DND-41 (cell line): ENCODE data around the gene RBPJL.

Source experiments
- ATAC-seq: fragments of 200-7000 bp; cut with Tn5 transposase; 3 replicates; pipeline ENCODE4 v1.9.1; 2021; ENCODE audit warnings: low read depth; ENCODE audit not compliant: insufficient read depth
- DNase-seq: peaks from one replicate; pipeline ENCODE4 v3.0.0-alpha.2; 2020
- H2AFZ ChIP-seq: 2 replicates; pipeline ENCODE4 v1.6.0; 2012; ENCODE audit warnings: low read depth, low read length
- H3K27ac ChIP-seq: 2 replicates; pipeline ENCODE4 v1.5.1; 2012; ENCODE audit warnings: low read length, inconsistent platforms
- H3K27me3 ChIP-seq: fragments of 200-600 bp; sonication (generic); 2 replicates; pipeline ENCODE4 v1.6.0; 2012; ENCODE audit warnings: low read length, mild to moderate bottlenecking, inconsistent platforms; ENCODE audit not compliant: insufficient read depth, poor library complexity
- H3K36me3 ChIP-seq: 2 replicates; pipeline ENCODE4 v1.5.1; 2012; ENCODE audit warnings: low read length, inconsistent platforms; ENCODE audit not compliant: insufficient read depth
- H3K4me1 ChIP-seq: 2 replicates; pipeline ENCODE4 v1.5.1; 2012; ENCODE audit warnings: mild to moderate bottlenecking, low read length; ENCODE audit not compliant: insufficient read depth
- H3K4me2 ChIP-seq: 2 replicates; pipeline ENCODE4 v1.6.0; 2012; ENCODE audit warnings: mild to moderate bottlenecking, moderate library complexity, low read length, inconsistent platforms; ENCODE audit not compliant: insufficient read depth
- H3K4me3 ChIP-seq, 2 experiments: fragments of 200-600 bp in 1 of 2; shearing (Covaris generic) in 1 of 2; 2 replicates each; pipeline ENCODE4 v1.5.1; 2012 to 2016; ENCODE audit warnings: inconsistent platforms in 2 of 2, low read length in 2 of 2, mild to moderate bottlenecking in 2 of 2, low read depth in 1 of 2, moderate library complexity in 1 of 2
- H3K79me2 ChIP-seq: 2 replicates; pipeline ENCODE4 v1.6.0; 2012; ENCODE audit warnings: low read length, inconsistent platforms; ENCODE audit not compliant: insufficient read depth
- H3K9ac ChIP-seq: 2 replicates; pipeline ENCODE4 v1.6.0; 2012; ENCODE audit warnings: low read depth, mild to moderate bottlenecking, inconsistent platforms, low read length, moderate library complexity
- H3K9me3 ChIP-seq: 2 replicates; pipeline ENCODE4 v1.5.1; 2012; ENCODE audit warnings: low read length, moderate library complexity, mild to moderate bottlenecking, inconsistent platforms; ENCODE audit not compliant: insufficient read depth, severe bottlenecking
- H4K20me1 ChIP-seq: 2 replicates; pipeline ENCODE4 v1.6.0; 2012; ENCODE audit warnings: low read length; ENCODE audit not compliant: insufficient read depth
- CTCF ChIP-seq: IDR thresholded peaks from 2 replicates; pipeline ENCODE4 v1.5.1; 2012; ENCODE audit warnings: borderline replicate concordance, low read length, moderate library complexity, mild to moderate bottlenecking; ENCODE audit not compliant: poor library complexity, severe bottlenecking; ENCODE audit errors: extremely low read depth
- EZH2 ChIP-seq: IDR thresholded peaks from 3 replicates; pipeline ENCODE4 v1.6.1; 2012; ENCODE audit warnings: borderline replicate concordance, low read depth, mild to moderate bottlenecking, moderate library complexity, low read length, inconsistent platforms; ENCODE audit not compliant: severe bottlenecking

RBPJL gene

GRCh38 chr20:45362804-45363610, 56.4 kb downstream of the RBPJL start, which contains the start of gene SYS1:
Gene SYS1, plus strand, starts transcription at chr20:45363156. Its CDS starts 376 bp downstream, at chr20:45363532.
- no peak for TF ChIP-seq EZH2
- TF ChIP-seq CTCF: peak; percentile 96
- H3K4me1 ChIP-seq: peaks cover 26% of the 10 kb centered on the region

GRCh38 chr20:45363611-45364492, 57.2 kb downstream of the RBPJL start:
- no peak for ATAC-seq
- peak overlapping the region; percentile 82 for H2AFZ ChIP-seq
- no peak for DNase-seq

More at GRCh38 chr20:45362804-45363610, 56.4 kb downstream of the RBPJL start, which contains the start of gene SYS1:
- Histone ChIP-seq H3K79me2 (peaks cover 25% of the 10 kb centered on the region), H3K36me3 (peaks cover 28% of the 10 kb centered on the region), H2AFZ (peak within 1 kb of the TSS; percentile 96), H4K20me1 (peaks cover 10% of the 10 kb centered on the region), H3K4me2 (peak within 1 kb of the TSS; percentile 97), H3K9ac (peak within 1 kb of the TSS; percentile 75), H3K27me3 (no peaks in the 10 kb centered on the region), H3K9me3 (no peaks in the 10 kb centered on the region), H3K4me3 (peak within 1 kb of the TSS; percentile 61 to 93), H3K27ac (peak within 1 kb of the TSS; percentile 88)
- DNase-seq (peak; percentile 99), ATAC-seq (peak; percentile 85)

GRCh38 chr20:45365444-45365970, 58.9 kb downstream of the RBPJL start:
- Histone ChIP-seq H3K79me2 (peaks cover 25% of the 10 kb centered on the region), H4K20me1 (peaks cover 13% of the 10 kb centered on the region), H3K4me1 (peaks cover 26% of the 10 kb centered on the region), H3K9ac (no peak overlapping the region), H3K9me3 (no peaks in the 10 kb centered on the region), H3K4me2 (peak overlapping the region; percentile 31; the same call in 1 of the 2 replicates), H3K27me3 (no peaks in the 10 kb centered on the region), H3K36me3 (peaks cover 37% of the 10 kb centered on the region), H3K4me3 (no peak overlapping the region), H3K27ac (no peak overlapping the region), H2AFZ (no peak overlapping the region)
- DNase-seq (no peak), ATAC-seq (no peak)
- TF ChIP-seq EZH2 (no peak), CTCF (no peak)

More at GRCh38 chr20:45363611-45364492, 57.2 kb downstream of the RBPJL start:
- Histone ChIP-seq H3K4me3 (peak overlapping the region; percentile 61 to 93), H3K4me1 (peaks cover 26% of the 10 kb centered on the region), H3K9me3 (no peaks in the 10 kb centered on the region), H4K20me1 (peaks cover 10% of the 10 kb centered on the region), H3K27ac (peak overlapping the region; percentile 88), H3K4me2 (peak overlapping the region; percentile 97), H3K36me3 (peaks cover 37% of the 10 kb centered on the region), H3K79me2 (peaks cover 25% of the 10 kb centered on the region), H3K9ac (peak overlapping the region; percentile 75), H3K27me3 (no peaks in the 10 kb centered on the region)
- TF ChIP-seq CTCF: no peak
- no peak for TF ChIP-seq EZH2
